ENCODE results near the gene ZSWIM6.

ZSWIM6 gene

GRCh38 chr5:61438298-61438970 is 106.4 kb downstream of the ZSWIM6 start:
- no peak overlapping the region for H3K4me3 ChIP-seq (ENCODE audit: low read depth, low read length)

- no peak overlapping the region for H3K4me3 ChIP-seq (ENCODE audit: low read depth, low read length)
Observed at GRCh38 chr5:61440086-61440485, 108.0 kb downstream of the ZSWIM6 start.

- H3K4me3 ChIP-seq (ENCODE audit: low read depth, low read length), result no peak overlapping the region
Observed at GRCh38 chr5:61440596-61440995, 108.5 kb downstream of the ZSWIM6 start.

- H3K4me3 ChIP-seq (ENCODE audit: low read depth, low read length), result no peak overlapping the region
Observed at GRCh38 chr5:61441742-61442141, 109.7 kb downstream of the ZSWIM6 start.

GRCh38 chr5:61447780-61448495 is 115.9 kb downstream of the ZSWIM6 start:
- no peak overlapping the region for H3K4me3 ChIP-seq (ENCODE audit: low read depth, low read length)

- no peak overlapping the region for H3K4me3 ChIP-seq (ENCODE audit: low read depth, low read length)
Observed at GRCh38 chr5:61449804-61450492, 117.9 kb downstream of the ZSWIM6 start.

GRCh38 chr5:61450493-61451279 is 118.6 kb downstream of the ZSWIM6 start:
- H3K4me3 ChIP-seq (ENCODE audit: low read depth, low read length), result no peak overlapping the region

GRCh38 chr5:61455179-61456006 is 123.3 kb downstream of the ZSWIM6 start:
- no peak overlapping the region for H3K4me3 ChIP-seq (ENCODE audit: low read depth, low read length)

GRCh38 chr5:61460471-61460870 is 128.4 kb downstream of the ZSWIM6 start:
- H3K4me3 ChIP-seq (ENCODE audit: low read depth, low read length), result no peak overlapping the region

GRCh38 chr5:61461417-61461816 is 129.4 kb downstream of the ZSWIM6 start:
- no peak overlapping the region for H3K4me3 ChIP-seq (ENCODE audit: low read depth, low read length)

GRCh38 chr5:61461926-61462325 is 129.9 kb downstream of the ZSWIM6 start:
- no peak overlapping the region for H3K4me3 ChIP-seq (ENCODE audit: low read depth, low read length)

GRCh38 chr5:61463596-61463995 is 131.5 kb downstream of the ZSWIM6 start:
- H3K4me3 ChIP-seq (ENCODE audit: low read depth, low read length), result no peak overlapping the region

- H3K4me3 ChIP-seq (ENCODE audit: low read depth, low read length), result no peak overlapping the region
Observed at GRCh38 chr5:61464512-61464911, 132.5 kb downstream of the ZSWIM6 start.

GRCh38 chr5:61465066-61465465 is 133.0 kb downstream of the ZSWIM6 start:
- no peak overlapping the region for H3K4me3 ChIP-seq (ENCODE audit: low read depth, low read length)

- H3K4me3 ChIP-seq (ENCODE audit: low read depth, low read length), result no peak overlapping the region
Observed at GRCh38 chr5:61465496-61465895, 133.4 kb downstream of the ZSWIM6 start.

- no peak overlapping the region for H3K4me3 ChIP-seq (ENCODE audit: low read depth, low read length)
Observed at GRCh38 chr5:61466017-61466416, 134.0 kb downstream of the ZSWIM6 start.

GRCh38 chr5:61467766-61468482 is 135.9 kb downstream of the ZSWIM6 start:
- H3K4me3 ChIP-seq (ENCODE audit: low read depth, low read length), result no peak overlapping the region

GRCh38 chr5:61468483-61468865 is 136.4 kb downstream of the ZSWIM6 start:
- H3K4me3 ChIP-seq (ENCODE audit: low read depth, low read length), result no peak overlapping the region

GRCh38 chr5:61471352-61471751 is 139.3 kb downstream of the ZSWIM6 start:
- no peak overlapping the region for H3K4me3 ChIP-seq (ENCODE audit: low read depth, low read length)

All from iPS-11a (cell line).